A549 (cell line): ENCODE results near the gene HTRA3. TPM values are rescaled to one million over a fixed set of nuclear protein-coding genes. Genes with fewer than 3 reads are reported as not detected.

Experiments
- ATAC-seq, 2 experiments: fragments of 200-7000 bp in 1 of 2; fragments of >200 bp in 1 of 2; cut with Nextera tagmentation in 1 of 2; cut with Tn5 transposase in 1 of 2; 3 replicates each; pipeline versions ENCODE4 v1.8.0 to v1.9.1; 2018 to 2020; ENCODE audit warnings: mild to moderate bottlenecking in 1 of 2, moderate library complexity in 1 of 2
- CTCF ChIA-PET: fragments of 300-600 bp; sonication (Branson Sonifier 250); formaldehyde crosslinking; extraction: SDS; loops from one replicate; lab custom pipeline; 2021; ENCODE audit warnings: antibody characterized with exemption, inconsistent platforms; lab: Yijun Ruan, JAX
- POLR2A ChIA-PET: fragments of 350-600 bp; formaldehyde crosslinking; extraction: SDS; loops from one replicate; lab custom pipeline; 2021; ENCODE audit warnings: antibody characterized with exemption, inconsistent platforms; lab: Yijun Ruan, JAX
- DNase-seq, 2 experiments: peaks; one replicate each; pipeline versions ENCODE4 v3.0.0 to v3.0.0-alpha.2; 2011 to 2016; ENCODE audit warnings: low read depth in 1 of 2, low spot score in 1 of 2
- FAIRE-seq: peaks from 2 replicates; lab custom pipeline; 2011; peaks lifted over from hg19 to GRCh38; lab: Jason Lieb, UNC
- H3K27ac ChIP-seq, 2 experiments: fragments of >200 bp; sonication (Bioruptor Twin); formaldehyde crosslinking; 3 replicates each; pipeline ENCODE4 v1.5.1; 2016 to 2017
- H3K4me1 ChIP-seq: fragments of >200 bp; sonication (Bioruptor Twin); formaldehyde crosslinking; 3 replicates; pipeline ENCODE4 v1.6.1; 2016
- H3K4me2 ChIP-seq: fragments of >200 bp; sonication (Bioruptor Twin); formaldehyde crosslinking; 3 replicates; pipeline ENCODE4 v1.6.1; 2016
- H3K4me3 ChIP-seq: fragments of >200 bp; sonication (Bioruptor Twin); formaldehyde crosslinking; 3 replicates; pipeline ENCODE4 v1.5.1; 2016
- H3K9me3 ChIP-seq: fragments of >200 bp; sonication (Bioruptor Twin); formaldehyde crosslinking; 3 replicates; pipeline ENCODE4 v1.6.1; 2016
- BHLHE40 ChIP-seq: IDR thresholded peaks from 2 replicates; pipeline ENCODE4 v1.6.1; 2012; ENCODE audit warnings: low read depth, low read length, inconsistent platforms
- CBX2 ChIP-seq: fragments of 200-600 bp; sonication (generic); IDR thresholded peaks from 2 replicates; pipeline ENCODE4 v1.6.1; 2016; ENCODE audit warnings: low read depth, mild to moderate bottlenecking, borderline replicate concordance
- CEBPB ChIP-seq, 2 experiments: fragments of >200 bp in 1 of 2; sonication (Bioruptor Twin) in 1 of 2; formaldehyde crosslinking in 1 of 2; IDR thresholded peaks; 2 replicates each; pipeline ENCODE4 v1.6.1; 2012 to 2016
- CHD4 ChIP-seq: fragments of 200-600 bp; sonication (generic); IDR thresholded peaks from 2 replicates; pipeline ENCODE4 v1.6.1; 2016; ENCODE audit warnings: antibody characterized with exemption, mild to moderate bottlenecking, borderline replicate concordance
- EP300 ChIP-seq, 2 experiments: fragments of >200 bp; sonication (Bioruptor Twin); formaldehyde crosslinking; IDR thresholded peaks; 2 replicates in 1 of 2; 3 replicates in 1 of 2; pipeline ENCODE4 v1.6.1; 2016 to 2017
- ESRRA ChIP-seq: fragments of 150-350 bp; IDR thresholded peaks from 2 replicates; pipeline ENCODE4 v1.6.1; 2014; ENCODE audit warnings: mild to moderate bottlenecking, low read length, borderline replicate concordance
- FOSB ChIP-seq: fragments of 250-450 bp; sonication (Bioruptor Pico); IDR thresholded peaks from 2 replicates; pipeline ENCODE4 v1.5.0; 2020; ENCODE audit warnings: mild to moderate bottlenecking, moderate library complexity
- FOSL2 ChIP-seq, 2 experiments: fragments of 450-650 bp in 1 of 2; fragments of >200 bp in 1 of 2; sonication (Bioruptor Twin) in 1 of 2; formaldehyde crosslinking; IDR thresholded peaks; 2 replicates each; pipeline versions ENCODE4 v1.5.0 to v1.6.1; 2016 to 2020; ENCODE audit warnings: mild to moderate bottlenecking in 1 of 2, moderate library complexity in 1 of 2
- FOXS1 ChIP-seq: fragments of 250-450 bp; sonication (Bioruptor Pico); IDR thresholded peaks from 2 replicates; pipeline ENCODE4 v1.5.0; 2020; ENCODE audit warnings: mild to moderate bottlenecking, moderate library complexity
- KDM1A ChIP-seq: fragments of 200-600 bp; sonication (generic); IDR thresholded peaks from 2 replicates; pipeline ENCODE4 v1.6.1; 2016; ENCODE audit warnings: low read depth, mild to moderate bottlenecking
- MAFK ChIP-seq: fragments of 450-650 bp; IDR thresholded peaks from 2 replicates; pipeline ENCODE4 v1.6.1; 2014; ENCODE audit not compliant: partially characterized antibody
- MYC ChIP-seq: IDR thresholded peaks from 2 replicates; pipeline ENCODE4 v1.6.1; 2012; ENCODE audit warnings: mild to moderate bottlenecking, inconsistent platforms, low read length, improper control_type of control experiment, borderline replicate concordance
- NFE2L2 ChIP-seq: fragments of 150-350 bp; conservative IDR thresholded peaks from 2 replicates; pipeline ENCODE4 v1.6.1; 2014; ENCODE audit warnings: low read length
- PHF8 ChIP-seq: fragments of 200-600 bp; sonication (generic); IDR thresholded peaks from 2 replicates; pipeline ENCODE4 v1.6.1; 2016; ENCODE audit warnings: low read depth, mild to moderate bottlenecking, antibody characterized with exemption, moderate library complexity, borderline replicate concordance
- POLR2AphosphoS2 ChIP-seq: conservative IDR thresholded peaks from 2 replicates; pipeline ENCODE4 v1.6.1; 2012; ENCODE audit warnings: low read length, improper control_type of control experiment, inconsistent platforms
- RCOR1 ChIP-seq: fragments of 150-350 bp; IDR thresholded peaks from 2 replicates; pipeline ENCODE4 v1.6.1; 2014; ENCODE audit warnings: antibody characterized with exemption, low read length, low read depth
- RFX5 ChIP-seq: fragments of 450-650 bp; IDR thresholded peaks from 2 replicates; pipeline ENCODE4 v1.7.1; 2014; ENCODE audit warnings: antibody characterized with exemption, mild to moderate bottlenecking, moderate library complexity
- RNF2 ChIP-seq: fragments of 200-600 bp; sonication (generic); IDR thresholded peaks from 2 replicates; pipeline ENCODE4 v1.6.1; 2016; ENCODE audit warnings: low read depth, mild to moderate bottlenecking, antibody characterized with exemption, moderate library complexity, borderline replicate concordance
- SMC3 ChIP-seq: fragments of >200 bp; sonication (Bioruptor Twin); formaldehyde crosslinking; IDR thresholded peaks from 3 replicates; pipeline ENCODE4 v1.6.1; 2018; ENCODE audit warnings: inconsistent platforms
- SREBF2 ChIP-seq: fragments of 450-650 bp; IDR thresholded peaks from 2 replicates; pipeline ENCODE4 v1.6.1; 2014; ENCODE audit warnings: mild to moderate bottlenecking, moderate library complexity
- TFCP2L1 ChIP-seq: fragments of 250-450 bp; sonication (Bioruptor Pico); IDR thresholded peaks from 2 replicates; pipeline ENCODE4 v1.5.0; 2021; ENCODE audit warnings: mild to moderate bottlenecking
- TP53 ChIP-seq: fragments of 250-450 bp; sonication (Bioruptor Pico); IDR thresholded peaks from 2 replicates; pipeline ENCODE4 v1.5.0; 2021; ENCODE audit warnings: mild to moderate bottlenecking, moderate library complexity
- ZFP36 ChIP-seq: fragments of 450-650 bp; IDR thresholded peaks from 2 replicates; pipeline ENCODE4 v1.6.1; 2014; ENCODE audit warnings: borderline replicate concordance; ENCODE audit not compliant: partially characterized antibody
- ZNF302 ChIP-seq: fragments of 250-450 bp; sonication (Bioruptor Pico); IDR thresholded peaks from 2 replicates; pipeline ENCODE4 v1.9.0; 2021; ENCODE audit warnings: inconsistent platforms, mild to moderate bottlenecking, moderate library complexity
- WGBS: methylation state at CpG from one replicate; pipeline ENCODE4 v1.1.6; 2017; ENCODE audit errors: missing lambda C conversion rate; 5-methylcytosine and 5-hydroxymethylcytosine counted together
- polyA plus RNA-seq, 4 experiments: library from polyadenylated mRNA; depleted of rRNA in 3 of 4; stranded (reverse); fragments of >200 nt; fragmentation: RNase III in 1 of 4; extraction: RNeasy Plus Mini Kit Qiagen cat#74134 plus additional on column Dnase treatment in 1 of 4; gene quantifications; 2 replicates in 3 of 4; 3 replicates in 1 of 4; pipeline ENCODE4 v1.2.3, GENCODE V29; 2011 to 2017
- TF ChIP-seq, protein P1 (sequence below): fragments of 250-450 bp; sonication (Bioruptor Pico); IDR thresholded peaks from 2 replicates; pipeline ENCODE4 v1.5.0; 2021; ENCODE audit warnings: mild to moderate bottlenecking, moderate library complexity, borderline replicate concordance
- TF ChIP-seq, protein P2 (sequence below): IDR thresholded peaks from 2 replicates; pipeline ENCODE4 v1.6.1; 2012
- TF ChIP-seq, protein P3 (sequence below): fragments of >200 bp; sonication (Bioruptor Twin); formaldehyde crosslinking; IDR thresholded peaks from 2 replicates; pipeline ENCODE4 v1.6.1; 2016

The HTRA3 gene
- polyA plus RNA-seq, 2 of the 4 experiments (the other 2 are of a cell fraction), result 4.6 to 7.4 TPM

DNA sequence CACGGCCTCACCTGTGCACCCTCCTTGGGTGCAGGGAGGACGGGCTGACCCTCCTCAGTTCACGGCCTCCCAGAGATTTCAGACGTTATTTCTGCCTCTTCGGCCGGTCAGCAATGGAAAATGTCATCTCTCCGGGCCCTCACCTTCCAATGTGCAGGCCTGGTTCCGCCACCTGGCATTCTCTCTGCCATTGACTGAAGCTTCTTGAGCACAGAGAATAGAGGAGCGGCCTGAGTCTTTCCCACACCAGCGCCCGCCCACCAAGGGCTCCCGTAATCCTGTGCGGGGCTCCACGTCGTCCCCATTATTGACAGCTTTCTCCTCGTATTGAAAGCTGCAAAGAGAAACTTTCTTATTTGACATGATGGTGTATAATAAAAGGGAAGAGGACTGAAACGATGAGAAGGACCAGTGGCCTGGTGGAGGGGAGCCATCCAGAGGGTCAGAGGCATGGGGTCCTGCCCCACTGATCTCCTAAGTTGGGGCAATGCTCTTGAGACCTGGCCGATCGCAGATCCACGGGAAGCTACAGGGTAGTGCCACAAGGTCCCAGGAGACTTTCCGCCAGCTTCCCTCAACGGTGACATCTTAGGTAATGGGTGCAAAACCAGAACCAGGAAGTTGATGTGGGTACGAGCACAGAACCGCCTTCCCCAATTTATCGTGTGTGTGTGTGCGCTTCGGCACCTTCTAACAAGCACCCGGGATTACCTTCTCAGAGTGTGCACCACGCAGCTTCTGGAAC lies 20.6 kb downstream of the HTRA3 start:
- ChIA-PET POLR2A (no interaction called here), CTCF (interaction anchor here (1.0 to 1.3 kb wide), 3 partner anchors 23 to 112 kb away, joined by 3 to 8 read pairs (median 4); no protein-coding TSS in a partner anchor)
- WGBS, result 87% methylated on average over 24 of the region's 29 CpGs
- Histone ChIP-seq H3K4me1 (no peaks in the 10 kb centered on the region), H3K9me3 (no peaks in the 10 kb centered on the region), H3K27ac (no peak overlapping the region), H3K4me3 (no peak overlapping the region), H3K4me2 (no peak overlapping the region)
- FAIRE-seq (no peak), DNase-seq (no peak), ATAC-seq (no peak)
- TF ChIP-seq RFX5, result no peak
- TF ChIP-seq CEBPB (IDR thresholded peaks at IDR 0.05), result no peak
- no peak for TF ChIP-seq ZFP36
- TF ChIP-seq, protein P1, sequence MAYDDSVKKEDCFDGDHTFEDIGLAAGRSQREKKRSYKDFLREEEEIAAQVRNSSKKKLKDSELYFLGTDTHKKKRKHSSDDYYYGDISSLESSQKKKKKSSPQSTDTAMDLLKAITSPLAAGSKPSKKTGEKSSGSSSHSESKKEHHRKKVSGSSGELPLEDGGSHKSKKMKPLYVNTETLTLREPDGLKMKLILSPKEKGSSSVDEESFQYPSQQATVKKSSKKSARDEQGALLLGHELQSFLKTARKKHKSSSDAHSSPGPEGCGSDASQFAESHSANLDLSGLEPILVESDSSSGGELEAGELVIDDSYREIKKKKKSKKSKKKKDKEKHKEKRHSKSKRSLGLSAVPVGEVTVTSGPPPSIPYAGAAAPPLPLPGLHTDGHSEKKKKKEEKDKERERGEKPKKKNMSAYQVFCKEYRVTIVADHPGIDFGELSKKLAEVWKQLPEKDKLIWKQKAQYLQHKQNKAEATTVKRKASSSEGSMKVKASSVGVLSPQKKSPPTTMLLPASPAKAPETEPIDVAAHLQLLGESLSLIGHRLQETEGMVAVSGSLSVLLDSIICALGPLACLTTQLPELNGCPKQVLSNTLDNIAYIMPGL (CRISPR knock-in tag), result no peak
- no peak for TF ChIP-seq FOSL2 (IDR thresholded peaks at IDR 0.05)
- no peak for TF ChIP-seq FOSL2 (CRISPR knock-in tag; IDR thresholded peaks at IDR 0.05)
- TF ChIP-seq, protein P2, sequence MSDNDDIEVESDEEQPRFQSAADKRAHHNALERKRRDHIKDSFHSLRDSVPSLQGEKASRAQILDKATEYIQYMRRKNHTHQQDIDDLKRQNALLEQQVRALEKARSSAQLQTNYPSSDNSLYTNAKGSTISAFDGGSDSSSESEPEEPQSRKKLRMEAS, result no peak
- no peak for TF ChIP-seq MYC
- no peak for TF ChIP-seq CHD4
- no peak for TF ChIP-seq POLR2AphosphoS2
- no peak for TF ChIP-seq FOSB (CRISPR knock-in tag)
- TF ChIP-seq SREBF2, result no peak
- TF ChIP-seq ESRRA, result no peak
- no peak for TF ChIP-seq RCOR1
- TF ChIP-seq MAFK, result no peak
- TF ChIP-seq NFE2L2, result no peak
- no peak for TF ChIP-seq SMC3
- no peak for TF ChIP-seq TP53 (CRISPR knock-in tag)
- TF ChIP-seq, protein P3, sequence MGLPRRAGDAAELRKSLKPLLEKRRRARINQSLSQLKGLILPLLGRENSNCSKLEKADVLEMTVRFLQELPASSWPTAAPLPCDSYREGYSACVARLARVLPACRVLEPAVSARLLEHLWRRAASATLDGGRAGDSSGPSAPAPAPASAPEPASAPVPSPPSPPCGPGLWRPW, result no peak
- no peak for TF ChIP-seq EP300 (IDR thresholded peaks at IDR 0.05)
- no peak for TF ChIP-seq CBX2

DNA sequence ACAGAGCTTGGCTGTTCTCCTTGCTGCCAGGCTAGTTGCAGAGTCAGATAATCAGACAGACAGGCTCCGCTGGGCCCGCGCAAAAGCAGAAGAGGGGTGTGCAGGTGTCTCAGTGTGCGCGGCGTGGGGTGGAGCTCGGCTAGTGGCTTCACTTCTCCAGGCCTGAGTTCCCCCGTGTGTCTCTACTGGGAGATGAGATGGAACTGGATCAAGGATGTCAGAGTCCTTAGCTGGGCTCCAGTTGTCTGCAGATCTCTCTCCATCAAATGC lies 21.1 kb downstream of the HTRA3 start:
- ATAC-seq (no peak), FAIRE-seq (no peak)
- Histone ChIP-seq H3K27ac (no peak overlapping the region), H3K9me3 (no peaks in the 10 kb centered on the region), H3K4me2 (no peak overlapping the region)
- 82% methylated on average over 8 of the region's 8 CpGs for WGBS
- TF ChIP-seq FOXS1 (CRISPR knock-in tag) (no peak), PHF8 (no peak), KDM1A (no peak), BHLHE40 (no peak), ZNF302 (CRISPR knock-in tag) (no peak), TFCP2L1 (CRISPR knock-in tag) (no peak), RNF2 (no peak), CHD4 (no peak)
- TF ChIP-seq, all 56 proteins: peak for 0
- ChIA-PET CTCF (interaction anchor here (0.8 to 1.3 kb wide), 3 partner anchors 13 to 48 kb away, joined by 3 to 8 read pairs (median 4); no protein-coding TSS in a partner anchor), POLR2A (no interaction called here)
- no peak overlapping the region for H3K4me3 ChIP-seq
- H3K4me1 ChIP-seq, result no peaks in the 10 kb centered on the region
- no peak for DNase-seq
